Activated CD4-positive, alpha-beta memory T cell treated with anti-CD3 and anti-CD28 coated beads, Interleukin-2, amount 10 ng/mL, durations not matched to agents 7 days and 5 days (primary cell): ENCODE measurements around the gene PTP4A1. TPM values are rescaled to one million over a fixed set of nuclear protein-coding genes. Genes with fewer than 3 reads are reported as not detected.

Experiments used
- CTCF ChIA-PET: fragments of 350-600 bp; sonication (Branson Sonifier 250); formaldehyde crosslinking; loops from one replicate; lab custom pipeline; 2021; ENCODE audit warnings: antibody characterized with exemption, inconsistent platforms; lab: Charles Lee
- POLR2A ChIA-PET: fragments of 350-600 bp; sonication (Branson Sonifier 250); formaldehyde crosslinking; loops from one replicate; lab custom pipeline; 2021; ENCODE audit warnings: antibody characterized with exemption; lab: Charles Lee
- DNase-seq: peaks from one replicate; pipeline ENCODE4 v3.0.0-alpha.2; 2020
- H3K27ac Mint-ChIP-seq: one replicate; pipeline ENCODE4 v1.8.0; 2021; ENCODE audit warnings: mild to moderate bottlenecking, mixed read lengths
- H3K27me3 Mint-ChIP-seq: one replicate; pipeline ENCODE4 v1.8.0; 2021; ENCODE audit warnings: mixed read lengths
- H3K36me3 Mint-ChIP-seq: one replicate; pipeline ENCODE4 v1.8.0; 2021; ENCODE audit warnings: low read depth, mixed read lengths
- H3K4me1 Mint-ChIP-seq: one replicate; pipeline ENCODE4 v1.8.0; 2021; ENCODE audit warnings: mixed read lengths
- H3K4me3 Mint-ChIP-seq: one replicate; pipeline ENCODE4 v1.8.0; 2021; ENCODE audit warnings: mild to moderate bottlenecking, mixed read lengths
- H3K9me3 Mint-ChIP-seq: one replicate; pipeline ENCODE4 v1.8.0; 2021; ENCODE audit warnings: mixed read lengths
- total RNA-seq, 2 experiments: library from RNA; stranded (reverse); gene quantifications; one replicate each; pipeline ENCODE4 v1.2.3, GENCODE V29; 2021

Gene PTP4A1
- total RNA-seq, 2 experiments from 2014 or later: 62.7 to 63.7 TPM

- Mint-ChIP-seq H3K4me1 (no peaks in the 10 kb centered on the region), H3K27ac (no peak overlapping the region), H3K27me3 (peaks cover 19% of the 10 kb centered on the region), H3K9me3 (no peaks in the 10 kb centered on the region), H3K36me3 (no peaks in the 10 kb centered on the region), H3K4me3 (no peak overlapping the region)
- ChIA-PET POLR2A (no interaction called here), CTCF (no interaction called here)
- no peak for DNase-seq
These were observed 11.0 kb upstream of the PTP4A1 start for GRCh38 chr6:63561288-63561687.

- no peak overlapping the region for H3K4me3 Mint-ChIP-seq
- ChIA-PET CTCF (no interaction called here), POLR2A (no interaction called here)
- DNase-seq: no peak
- no peaks in the 10 kb centered on the region for H3K9me3 Mint-ChIP-seq
- no peaks in the 10 kb centered on the region for H3K36me3 Mint-ChIP-seq
- no peaks in the 10 kb centered on the region for H3K4me1 Mint-ChIP-seq
- no peak overlapping the region for H3K27ac Mint-ChIP-seq
- peaks cover 13% of the 10 kb centered on the region for H3K27me3 Mint-ChIP-seq
These were observed 9.0 kb upstream of the PTP4A1 start for GRCh38 chr6:63563235-63563634.

- Mint-ChIP-seq H3K27ac (no peak overlapping the region), H3K4me1 (no peaks in the 10 kb centered on the region), H3K36me3 (no peaks in the 10 kb centered on the region), H3K4me3 (no peak overlapping the region), H3K9me3 (no peaks in the 10 kb centered on the region), H3K27me3 (peaks cover 11% of the 10 kb centered on the region)
- no peak for DNase-seq
- CTCF ChIA-PET: interaction anchor here (1.0 kb wide), 1 partner anchor 33 kb away, joined by 3 read pairs; no protein-coding TSS in a partner anchor
- POLR2A ChIA-PET: interaction anchor here (1.2 kb wide), 1 partner anchor 8 kb away, joined by 3 read pairs; no protein-coding TSS in a partner anchor
These were observed 7.1 kb upstream of the PTP4A1 start for GRCh38 chr6:63565058-63565726.

GRCh38 chr6:63565727-63566596 lies 6.3 kb upstream of the PTP4A1 start:
- CTCF ChIA-PET: interaction anchor here (0.6 kb wide), 1 partner anchor 35 kb away, joined by 3 read pairs; no protein-coding TSS in a partner anchor
- no peaks in the 10 kb centered on the region for H3K9me3 Mint-ChIP-seq
- H3K36me3 Mint-ChIP-seq: no peaks in the 10 kb centered on the region
- no peaks in the 10 kb centered on the region for H3K4me1 Mint-ChIP-seq
- peaks cover 8% of the 10 kb centered on the region for H3K27me3 Mint-ChIP-seq
- no peak overlapping the region for H3K4me3 Mint-ChIP-seq
- no peak overlapping the region for H3K27ac Mint-ChIP-seq
- no peak for DNase-seq
- POLR2A ChIA-PET: no interaction called here

- Mint-ChIP-seq H3K4me3 (no peak overlapping the region), H3K27me3 (peaks cover 5% of the 10 kb centered on the region), H3K4me1 (peaks cover 10% of the 10 kb centered on the region), H3K36me3 (no peaks in the 10 kb centered on the region), H3K9me3 (no peaks in the 10 kb centered on the region), H3K27ac (no peak overlapping the region)
- ChIA-PET CTCF (no interaction called here), POLR2A (no interaction called here)
- DNase-seq: no peak
These were observed 4.3 kb upstream of the PTP4A1 start for GRCh38 chr6:63567966-63568365.

GRCh38 chr6:63571361-63572043 lies 778 bp upstream of the PTP4A1 start:
- DNase-seq: no peak
- peak overlapping the region; percentile 86 for H3K4me3 Mint-ChIP-seq
- peak overlapping the region; percentile 95 for H3K27ac Mint-ChIP-seq
- POLR2A ChIA-PET: interaction anchor here (1.7 kb wide), 1 partner anchor 42 kb away, joined by 6 read pairs; no protein-coding TSS in a partner anchor
- CTCF ChIA-PET: no interaction called here
- H3K36me3 Mint-ChIP-seq: peaks cover 18% of the 10 kb centered on the region
- peaks cover 34% of the 10 kb centered on the region for H3K4me1 Mint-ChIP-seq
- H3K27me3 Mint-ChIP-seq: peaks cover 3% of the 10 kb centered on the region
- H3K9me3 Mint-ChIP-seq: no peaks in the 10 kb centered on the region

- Mint-ChIP-seq H3K36me3 (peaks cover 28% of the 10 kb centered on the region), H3K4me1 (peaks cover 40% of the 10 kb centered on the region), H3K27me3 (no peaks in the 10 kb centered on the region), H3K9me3 (no peaks in the 10 kb centered on the region), H3K4me3 (peak overlapping the region; percentile 95), H3K27ac (peak overlapping the region; percentile 96)
- no peak for DNase-seq
- ChIA-PET POLR2A (interaction anchor here (1.2 to 2.6 kb wide), 7 partner anchors 8 to 190 kb away, joined by 3 to 44 read pairs (median 7); partner anchors contain the start of gene PHF3), CTCF (interaction anchor here (1.2 to 2.8 kb wide), 3 partner anchors 9 to 220 kb away, joined by 4 to 22 read pairs (median 20); partner anchors contain the start of gene PHF3)
These were observed 431 bp downstream of the PTP4A1 start for GRCh38 chr6:63572747-63573075.

GRCh38 chr6:63573076-63573898 lies 1.0 kb downstream of the PTP4A1 start:
- Mint-ChIP-seq H3K4me3 (peak overlapping the region; percentile 95), H3K4me1 (peaks cover 40% of the 10 kb centered on the region), H3K36me3 (peaks cover 28% of the 10 kb centered on the region), H3K27ac (peak overlapping the region; percentile 96), H3K27me3 (no peaks in the 10 kb centered on the region), H3K9me3 (no peaks in the 10 kb centered on the region)
- DNase-seq: peak; percentile 79
- ChIA-PET POLR2A (interaction anchor here (0.8 to 2.6 kb wide), 19 partner anchors 9 to 221 kb away, joined by 3 to 44 read pairs (median 5); partner anchors contain the start of gene PHF3), CTCF (interaction anchor here (0.7 to 2.8 kb wide), 10 partner anchors 9 to 221 kb away, joined by 3 to 22 read pairs (median 4); partner anchors contain the start of gene PHF3)

- peaks cover 31% of the 10 kb centered on the region for H3K36me3 Mint-ChIP-seq
- peak overlapping the region; percentile 95 for H3K4me3 Mint-ChIP-seq
- H3K27ac Mint-ChIP-seq: peak overlapping the region; percentile 96
- ChIA-PET CTCF (interaction anchor here (0.7 to 2.8 kb wide), 11 partner anchors 8 to 221 kb away, joined by 3 to 22 read pairs (median 4); partner anchors contain the start of gene PHF3), POLR2A (interaction anchor here (0.8 to 2.6 kb wide), 21 partner anchors 9 to 221 kb away, joined by 3 to 44 read pairs (median 5); partner anchors contain the start of gene PHF3)
- peaks cover 40% of the 10 kb centered on the region for H3K4me1 Mint-ChIP-seq
- H3K9me3 Mint-ChIP-seq: no peaks in the 10 kb centered on the region
- DNase-seq: peak; percentile 46
- H3K27me3 Mint-ChIP-seq: no peaks in the 10 kb centered on the region
These were observed 1.7 kb downstream of the PTP4A1 start for GRCh38 chr6:63573899-63574553.

- Mint-ChIP-seq H3K27ac (peak overlapping the region; percentile 96), H3K36me3 (peaks cover 31% of the 10 kb centered on the region), H3K27me3 (no peaks in the 10 kb centered on the region), H3K4me1 (peaks cover 40% of the 10 kb centered on the region), H3K4me3 (peak overlapping the region; percentile 95), H3K9me3 (no peaks in the 10 kb centered on the region)
- CTCF ChIA-PET: interaction anchor here (0.7 to 2.8 kb wide), 8 partner anchors 9 to 222 kb away, joined by 3 to 22 read pairs (median 4); partner anchors contain the start of gene PHF3
- POLR2A ChIA-PET: interaction anchor here (0.9 to 2.6 kb wide), 11 partner anchors 9 to 222 kb away, joined by 3 to 44 read pairs (median 7); partner anchors contain the start of gene PHF3
- no peak for DNase-seq
These were observed 2.2 kb downstream of the PTP4A1 start for GRCh38 chr6:63574554-63574900.

GRCh38 chr6:63576147-63576772 lies 4.0 kb downstream of the PTP4A1 start:
- Mint-ChIP-seq H3K9me3 (no peaks in the 10 kb centered on the region), H3K27me3 (no peaks in the 10 kb centered on the region), H3K27ac (no peak overlapping the region), H3K4me1 (peaks cover 38% of the 10 kb centered on the region), H3K4me3 (no peak overlapping the region), H3K36me3 (peaks cover 48% of the 10 kb centered on the region)
- no peak for DNase-seq
- ChIA-PET CTCF (interaction anchor here (1.1 kb wide), 1 partner anchor 188 kb away, joined by 3 read pairs; no protein-coding TSS in a partner anchor), POLR2A (interaction anchor here (1.8 kb wide), 1 partner anchor 59 kb away, joined by 8 read pairs; the partner anchor contains the start of gene PHF3)
